OCI-LY7 (cell line): Measurements from ENCODE around the gene ZIC5. TPM values are rescaled to one million over a fixed set of nuclear protein-coding genes. Genes with fewer than 3 reads are reported as not detected.
"Not testable (repeated sequence)": the region's sequence is repeated elsewhere in the genome, so short reads cannot be mapped to it uniquely, and the experiment has no call there.

Experiments used
- BruUV-seq: library from RNA; stranded (reverse); fragments of 400-500 nt; replicated peaks from 2 replicates; lab custom pipeline; 2021; lab: Mats Ljungman, UMichigan
- CTCF ChIA-PET: fragments of 300-600 bp; sonication (Branson Sonifier 250); formaldehyde crosslinking; loops from one replicate; lab custom pipeline; 2022; ENCODE audit warnings: antibody characterized with exemption; ENCODE audit not compliant: unreplicated experiment; lab: Charles Lee
- POLR2A ChIA-PET: fragments of 300-600 bp; sonication (Branson Sonifier 250); formaldehyde crosslinking; loops from one replicate; lab custom pipeline; 2022; ENCODE audit warnings: antibody characterized with exemption; lab: Charles Lee
- DNase-seq: peaks from one replicate; pipeline ENCODE4 v3.0.0-alpha.2; 2015; ENCODE audit warnings: low spot score
- H2AFZ ChIP-seq: fragments of 200-600 bp; sonication (generic), shearing (Covaris generic); 2 replicates; pipeline ENCODE4 v1.6.1; 2014; ENCODE audit warnings: mild to moderate bottlenecking, antibody characterized with exemption, low read length, moderate library complexity
- H3K27ac ChIP-seq: fragments of 200-600 bp; sonication (generic); 2 replicates; pipeline ENCODE4 v1.5.1; 2014; ENCODE audit warnings: mixed run types, low read depth, mild to moderate bottlenecking, moderate library complexity, low read length, inconsistent platforms; ENCODE audit not compliant: poor library complexity, severe bottlenecking
- H3K36me3 ChIP-seq: fragments of 200-600 bp; sonication (generic); 2 replicates; pipeline ENCODE4 v1.6.1; 2014; ENCODE audit warnings: mild to moderate bottlenecking, antibody characterized with exemption, low read length, moderate library complexity, mixed read lengths; ENCODE audit not compliant: insufficient read depth
- H3K4me1 ChIP-seq: fragments of 200-600 bp; sonication (generic); 2 replicates; pipeline ENCODE4 v1.5.1; 2014; ENCODE audit warnings: mild to moderate bottlenecking, low read length; ENCODE audit not compliant: insufficient read depth, poor library complexity, severe bottlenecking
- H3K4me2 ChIP-seq: fragments of 200-600 bp; sonication (generic); 2 replicates; pipeline ENCODE4 v1.6.1; 2014; ENCODE audit warnings: mild to moderate bottlenecking, low read length
- H3K4me3 ChIP-seq: fragments of 200-600 bp; sonication (generic); 2 replicates; pipeline ENCODE4 v1.5.1; 2014; ENCODE audit warnings: mild to moderate bottlenecking, low read depth, low read length; ENCODE audit not compliant: poor library complexity, severe bottlenecking
- H3K79me2 ChIP-seq: fragments of 200-600 bp; sonication (generic); 2 replicates; pipeline ENCODE4 v1.6.1; 2016; ENCODE audit warnings: low read depth, mild to moderate bottlenecking, low read length, moderate library complexity, mixed read lengths; ENCODE audit not compliant: insufficient read depth
- H3K9me2 ChIP-seq: fragments of 200-600 bp; sonication (generic); 2 replicates; pipeline ENCODE4 v1.6.1; 2016; ENCODE audit warnings: mild to moderate bottlenecking, low read length, mixed read lengths; ENCODE audit not compliant: insufficient read depth
- H3K9me3 ChIP-seq: fragments of 200-600 bp; sonication (generic); 2 replicates; pipeline ENCODE4 v1.6.1; 2014; ENCODE audit warnings: mild to moderate bottlenecking, mixed run types, low read length, mixed read lengths
- H4K20me1 ChIP-seq: fragments of 200-600 bp; sonication (generic); 2 replicates; pipeline ENCODE4 v1.6.1; 2014; ENCODE audit warnings: mild to moderate bottlenecking, antibody characterized with exemption, low read length, moderate library complexity, mixed read lengths; ENCODE audit not compliant: insufficient read depth
- EZH2phosphoT487 ChIP-seq: fragments of 200-600 bp; sonication (generic); IDR thresholded peaks from 2 replicates; pipeline ENCODE4 v1.6.1; 2018; ENCODE audit warnings: low read depth, borderline replicate concordance, mild to moderate bottlenecking, mixed run types, antibody characterized with exemption, low read length, moderate library complexity, mixed read lengths
- intact Hi-C: fragments of 100-400 bp; cut with micrococcal nuclease; formaldehyde crosslinking; loops from one replicate; pipeline ENCODE4 v1.10.0; 2022; ENCODE audit not compliant: unreplicated experiment
- total RNA-seq, 2 experiments: library from RNA; depleted of rRNA in 1 of 2; stranded (reverse); fragments of >200 nt in 1 of 2; shearing (Covaris generic) in 1 of 2; gene quantifications; 2 replicates each; pipeline ENCODE4 v1.2.3, GENCODE V29; 2014 to 2022
- TF ChIP-seq, protein P1 (sequence below): fragments of 200-600 bp; sonication (generic); conservative IDR thresholded peaks from 2 replicates; pipeline ENCODE4 v1.5.1; 2014; ENCODE audit warnings: mild to moderate bottlenecking, antibody characterized with exemption, low read length, moderate library complexity, mixed read lengths

Gene ZIC5
- total RNA-seq, 2 experiments from 2014 or later, result not detected

DNA sequence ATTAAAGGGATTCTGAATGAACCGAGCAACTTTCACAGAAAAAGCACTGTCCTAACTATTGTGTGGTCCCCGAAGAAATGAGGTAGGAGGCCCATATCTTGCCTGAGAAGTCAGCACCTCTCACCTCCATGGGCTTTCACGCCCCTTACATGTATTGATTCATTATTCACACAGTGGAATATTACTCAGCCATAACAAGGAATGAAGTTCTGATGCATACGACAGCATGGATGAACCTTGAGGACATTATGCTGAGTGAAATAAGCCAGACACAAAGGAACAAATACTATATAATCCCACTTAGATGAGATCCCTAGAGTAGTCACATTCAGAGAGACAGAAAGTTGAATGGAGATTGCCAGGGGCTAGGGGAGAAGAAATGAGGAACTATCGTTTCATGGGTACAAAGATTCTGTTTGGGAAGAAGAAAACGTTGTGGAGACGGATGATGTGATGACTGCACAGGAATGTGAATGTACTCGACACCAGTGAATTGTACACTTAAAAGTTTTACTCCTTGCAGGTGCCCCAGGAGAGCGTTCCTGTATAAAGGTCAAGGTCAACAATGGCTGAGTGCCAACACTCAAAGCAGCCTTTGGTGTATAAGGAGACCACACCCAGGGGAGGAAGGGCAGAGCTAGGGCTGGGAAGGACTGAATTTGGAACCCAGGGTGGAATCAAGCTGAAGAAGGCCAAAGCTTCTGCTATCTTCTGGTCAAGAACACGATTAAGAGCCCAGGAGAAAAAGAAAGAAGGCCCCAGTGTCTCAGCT is 22.5 kb downstream of the ZIC5 start:
- no TSS peak for BruUV-seq
- no peaks in the 10 kb centered on the region for H3K4me1 ChIP-seq
- no peaks in the 10 kb centered on the region for H4K20me1 ChIP-seq
- H3K4me2 ChIP-seq, result no peak overlapping the region
- H3K9me2 ChIP-seq, result no peaks in the 10 kb centered on the region
- no peak for TF ChIP-seq EZH2phosphoT487
- TF ChIP-seq, protein P1, sequence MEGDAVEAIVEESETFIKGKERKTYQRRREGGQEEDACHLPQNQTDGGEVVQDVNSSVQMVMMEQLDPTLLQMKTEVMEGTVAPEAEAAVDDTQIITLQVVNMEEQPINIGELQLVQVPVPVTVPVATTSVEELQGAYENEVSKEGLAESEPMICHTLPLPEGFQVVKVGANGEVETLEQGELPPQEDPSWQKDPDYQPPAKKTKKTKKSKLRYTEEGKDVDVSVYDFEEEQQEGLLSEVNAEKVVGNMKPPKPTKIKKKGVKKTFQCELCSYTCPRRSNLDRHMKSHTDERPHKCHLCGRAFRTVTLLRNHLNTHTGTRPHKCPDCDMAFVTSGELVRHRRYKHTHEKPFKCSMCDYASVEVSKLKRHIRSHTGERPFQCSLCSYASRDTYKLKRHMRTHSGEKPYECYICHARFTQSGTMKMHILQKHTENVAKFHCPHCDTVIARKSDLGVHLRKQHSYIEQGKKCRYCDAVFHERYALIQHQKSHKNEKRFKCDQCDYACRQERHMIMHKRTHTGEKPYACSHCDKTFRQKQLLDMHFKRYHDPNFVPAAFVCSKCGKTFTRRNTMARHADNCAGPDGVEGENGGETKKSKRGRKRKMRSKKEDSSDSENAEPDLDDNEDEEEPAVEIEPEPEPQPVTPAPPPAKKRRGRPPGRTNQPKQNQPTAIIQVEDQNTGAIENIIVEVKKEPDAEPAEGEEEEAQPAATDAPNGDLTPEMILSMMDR, result no peak
- no peak overlapping the region for H3K4me3 ChIP-seq
- no peak for DNase-seq
- H3K9me3 ChIP-seq, result no peaks in the 10 kb centered on the region
- CTCF ChIA-PET, result no interaction called here
- intact Hi-C loops, result no loop called here
- POLR2A ChIA-PET, result no interaction called here
- no peak overlapping the region for H3K27ac ChIP-seq
- no peaks in the 10 kb centered on the region for H3K36me3 ChIP-seq
- H3K79me2 ChIP-seq, result no peaks in the 10 kb centered on the region
- no peak overlapping the region for H2AFZ ChIP-seq

DNA sequence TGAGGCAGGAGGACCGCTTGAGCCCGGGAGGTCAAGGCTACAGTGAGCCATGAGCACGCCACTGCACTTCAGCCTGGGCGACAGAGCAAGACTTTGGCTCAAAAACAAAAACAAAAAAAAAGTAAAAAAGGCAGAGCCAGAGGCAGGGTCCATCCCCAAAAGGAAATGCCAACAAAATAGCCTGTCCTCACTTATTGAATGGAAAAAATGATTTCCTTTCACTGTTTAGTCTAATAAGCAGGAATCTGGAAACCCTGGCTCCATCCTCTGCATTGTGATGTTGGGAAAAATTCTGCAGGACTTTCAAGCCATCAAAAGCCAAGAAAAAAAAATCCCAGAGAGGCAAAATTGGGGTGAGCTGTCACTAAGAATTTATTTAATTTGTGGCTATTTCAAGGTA is 23.2 kb downstream of the ZIC5 start:
- Histone ChIP-seq H3K79me2 (no peaks in the 10 kb centered on the region), H3K4me2 (no peak overlapping the region), H3K27ac (no peak overlapping the region), H3K4me3 (no peak overlapping the region), H4K20me1 (no peaks in the 10 kb centered on the region), H2AFZ (no peak overlapping the region), H3K4me1 (no peaks in the 10 kb centered on the region), H3K9me3 (no peaks in the 10 kb centered on the region), H3K9me2 (no peaks in the 10 kb centered on the region), H3K36me3 (no peaks in the 10 kb centered on the region)
- DNase-seq, result no peak
- BruUV-seq, result no TSS peak
- intact Hi-C loops, result no loop called here
- POLR2A ChIA-PET, result no interaction called here
- CTCF ChIA-PET, result no interaction called here
- TF ChIP-seq, protein P1, result no peak
- no peak for TF ChIP-seq EZH2phosphoT487

DNA sequence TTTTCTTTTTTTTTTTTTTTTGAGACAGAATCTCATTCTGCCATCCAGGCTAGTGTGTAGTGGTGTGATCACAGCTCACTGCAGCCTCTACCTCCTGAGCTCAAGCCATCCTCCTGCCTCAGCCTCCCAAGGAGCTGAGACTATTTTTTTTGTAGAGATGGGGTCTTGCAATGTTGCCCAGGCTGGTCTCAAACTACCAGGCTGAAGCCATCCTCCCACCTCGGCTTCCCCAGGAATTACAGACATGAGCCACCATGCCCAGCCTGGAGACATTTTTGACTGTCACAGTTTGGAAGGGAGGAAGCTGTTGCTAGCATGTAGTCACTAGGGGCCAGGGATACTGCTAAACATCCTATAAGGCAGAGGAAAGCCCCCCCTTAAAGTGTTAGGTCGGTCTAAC is 23.9 kb downstream of the ZIC5 start:
- no peak overlapping the region for H2AFZ ChIP-seq
- H4K20me1 ChIP-seq, result no peaks in the 10 kb centered on the region
- no peaks in the 10 kb centered on the region for H3K79me2 ChIP-seq
- intact Hi-C loops, result no loop called here
- H3K27ac ChIP-seq, result no peak overlapping the region
- H3K4me2 ChIP-seq, result no peak overlapping the region
- H3K4me1 ChIP-seq, result no peaks in the 10 kb centered on the region
- H3K9me2 ChIP-seq, result no peaks in the 10 kb centered on the region
- no peak for DNase-seq
- H3K36me3 ChIP-seq, result no peaks in the 10 kb centered on the region
- no peaks in the 10 kb centered on the region for H3K9me3 ChIP-seq
- H3K4me3 ChIP-seq, result no peak overlapping the region
- CTCF ChIA-PET, result no interaction called here
- no TSS peak for BruUV-seq
- no peak for TF ChIP-seq EZH2phosphoT487
- TF ChIP-seq, protein P1, result no peak
- POLR2A ChIA-PET, result no interaction called here

DNA sequence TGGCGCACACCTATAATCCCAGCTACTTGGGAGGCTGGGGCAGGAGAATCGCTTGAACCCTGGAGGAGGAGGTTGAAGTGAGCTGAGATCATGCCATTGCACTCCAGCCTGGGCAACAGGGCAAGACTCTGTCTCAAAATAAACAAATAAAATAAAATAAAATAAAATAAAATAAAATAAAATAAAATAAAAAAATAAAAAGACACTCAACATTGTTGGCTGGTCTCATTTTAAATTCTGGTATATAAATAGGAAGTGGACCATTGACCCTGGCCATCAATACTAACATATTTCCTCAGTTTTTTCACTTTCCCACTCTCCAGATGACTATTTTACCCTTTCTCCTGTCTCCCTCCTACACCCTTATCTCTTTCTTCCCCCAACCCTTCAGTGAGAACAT is 26.1 kb downstream of the ZIC5 start:
- H3K4me1 ChIP-seq, H3K27ac ChIP-seq, H3K4me2 ChIP-seq, H3K4me3 ChIP-seq, intact Hi-C loops, H4K20me1 ChIP-seq, H3K79me2 ChIP-seq, POLR2A ChIA-PET, BruUV-seq, H3K9me3 ChIP-seq, H2AFZ ChIP-seq, H3K36me3 ChIP-seq, DNase-seq, CTCF ChIA-PET, H3K9me2 ChIP-seq: not testable (repeated sequence)
